ENCODE measurements around the gene PGS1.

The PGS1 gene

GRCh38 chr17:78364436-78365281, 13.8 kb upstream of the PGS1 start:
- DNase-seq = peak; percentile 49 to 86

DNA sequence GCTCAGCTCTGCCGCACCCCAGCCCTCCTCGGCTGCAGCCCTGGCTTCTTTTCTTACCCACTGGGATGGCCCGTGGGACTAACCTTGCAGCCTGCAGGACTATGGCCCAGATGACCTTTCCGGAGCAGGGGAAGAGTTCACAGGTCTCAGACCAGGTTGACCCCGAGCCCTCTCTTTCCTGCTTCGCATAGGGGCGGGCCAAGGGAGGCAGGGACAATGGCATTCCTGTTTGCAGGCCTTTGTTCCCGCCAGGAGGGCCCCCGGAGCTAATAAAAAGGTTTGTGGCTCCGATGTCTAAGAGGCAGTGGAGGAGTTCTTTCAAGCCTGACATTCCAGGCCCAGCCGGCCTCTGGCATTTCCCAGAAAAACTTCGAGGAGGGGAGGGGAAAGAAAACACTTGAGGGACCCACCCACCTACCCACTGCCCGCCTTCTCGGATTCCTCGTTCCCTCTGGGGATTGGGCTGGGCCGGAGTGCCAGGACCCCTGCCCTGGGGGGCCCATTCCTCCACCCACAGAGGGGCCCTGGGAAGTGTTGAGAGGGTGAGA, 12.8 kb upstream of the PGS1 start:
- DNase-seq = no peak

- no peak for DNase-seq
Observed at GRCh38 chr17:78366109-78366848, 12.2 kb upstream of the PGS1 start.

GRCh38 chr17:78367193-78367592, 11.3 kb upstream of the PGS1 start:
- no peak for DNase-seq

GRCh38 chr17:78368348-78368747, 10.1 kb upstream of the PGS1 start:
- DNase-seq = no peak

DNA sequence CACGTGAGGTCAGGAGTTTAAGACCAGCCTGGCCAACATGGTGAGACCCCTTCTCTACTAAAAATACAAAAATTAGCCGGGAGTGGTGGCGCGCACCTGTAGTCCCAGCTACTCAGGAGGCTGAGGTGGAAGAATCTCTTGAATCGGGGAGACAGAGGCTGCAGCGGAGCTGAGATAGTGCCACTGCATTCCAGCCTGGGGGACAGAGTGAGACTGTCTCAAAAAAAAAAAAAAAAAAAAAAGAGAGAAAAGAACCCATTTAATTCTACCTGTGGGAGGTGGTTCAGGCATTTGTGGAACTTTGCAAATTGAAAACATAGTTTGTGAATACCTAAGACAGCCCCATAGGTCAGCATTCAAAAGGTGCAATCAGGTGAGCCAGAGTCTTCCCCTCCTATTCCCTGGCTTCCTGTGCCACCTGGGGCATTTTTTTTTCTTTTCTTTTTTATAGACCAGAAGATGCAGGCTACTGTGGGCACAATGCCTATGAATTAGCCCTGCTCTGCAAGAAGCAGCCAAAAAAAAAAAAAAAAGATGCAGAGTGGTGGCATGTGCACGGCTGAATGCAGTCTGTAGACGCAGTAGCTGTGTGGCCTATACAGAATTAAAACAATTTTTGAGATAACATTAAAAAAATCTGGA, 9.5 kb upstream of the PGS1 start:
- DNase-seq = no peak

GRCh38 chr17:78369791-78370381, 8.6 kb upstream of the PGS1 start:
- no peak for DNase-seq

DNA sequence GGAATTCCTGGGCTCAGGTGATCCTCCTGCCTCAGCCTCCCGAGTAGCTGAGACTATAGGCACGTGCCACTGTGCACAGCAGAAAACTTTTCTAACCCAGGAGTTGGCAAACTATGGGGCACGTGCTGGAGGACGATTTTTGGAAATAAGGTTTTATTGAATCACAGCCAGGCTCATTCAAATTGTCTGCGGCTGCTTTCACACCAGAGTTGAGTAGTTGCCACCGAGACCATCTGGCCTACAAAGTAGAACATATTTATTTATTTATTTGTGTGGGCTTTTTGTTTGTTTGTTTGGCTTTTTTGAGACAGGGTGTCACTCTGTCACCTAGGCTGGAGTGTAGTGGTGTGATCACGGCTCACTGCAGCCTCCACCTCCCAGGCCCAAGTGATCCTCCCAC, 7.4 kb upstream of the PGS1 start:
- no peak for DNase-seq

GRCh38 chr17:78372841-78373240, 5.6 kb upstream of the PGS1 start:
- DNase-seq = no peak

- no peak for DNase-seq
Observed at GRCh38 chr17:78374189-78374588, 4.3 kb upstream of the PGS1 start.

- no peak for DNase-seq
Observed at GRCh38 chr17:78374631-78375274, 3.7 kb upstream of the PGS1 start.

DNA sequence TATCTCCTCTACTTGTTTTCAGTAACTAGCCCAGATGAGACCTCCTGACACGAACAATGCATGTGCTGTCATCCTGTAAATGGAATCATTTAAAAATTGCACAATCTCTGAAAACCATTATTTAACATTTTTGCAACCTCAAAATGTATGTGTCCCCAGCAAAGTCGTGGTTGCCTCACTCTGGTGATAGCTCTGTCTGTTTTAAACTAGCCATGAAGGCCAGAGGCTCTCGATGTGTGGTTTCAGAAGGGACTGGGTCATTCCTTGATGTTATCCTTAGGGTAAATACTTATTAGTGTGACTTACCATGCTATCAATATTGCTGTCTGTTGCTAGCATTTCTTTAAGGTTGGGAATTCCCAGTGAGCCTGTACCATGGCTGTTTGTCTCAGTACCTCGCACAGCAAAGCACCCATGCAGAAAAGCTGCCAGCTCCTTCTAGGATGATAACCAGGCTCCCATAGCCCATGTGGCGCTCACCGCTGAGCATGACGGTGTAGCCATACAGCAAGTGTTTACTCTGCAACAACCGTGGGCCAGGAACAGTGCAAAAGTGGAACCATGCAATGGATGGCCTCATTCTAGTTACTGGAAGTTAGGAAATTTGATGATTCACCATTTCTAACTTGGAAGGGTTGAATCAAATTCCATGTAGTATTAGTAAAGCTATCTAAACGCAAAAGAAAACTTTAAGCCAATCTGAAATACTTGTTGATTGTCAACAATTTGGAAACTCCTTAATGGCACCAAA, 2.9 kb upstream of the PGS1 start:
- no peak for DNase-seq

DNA sequence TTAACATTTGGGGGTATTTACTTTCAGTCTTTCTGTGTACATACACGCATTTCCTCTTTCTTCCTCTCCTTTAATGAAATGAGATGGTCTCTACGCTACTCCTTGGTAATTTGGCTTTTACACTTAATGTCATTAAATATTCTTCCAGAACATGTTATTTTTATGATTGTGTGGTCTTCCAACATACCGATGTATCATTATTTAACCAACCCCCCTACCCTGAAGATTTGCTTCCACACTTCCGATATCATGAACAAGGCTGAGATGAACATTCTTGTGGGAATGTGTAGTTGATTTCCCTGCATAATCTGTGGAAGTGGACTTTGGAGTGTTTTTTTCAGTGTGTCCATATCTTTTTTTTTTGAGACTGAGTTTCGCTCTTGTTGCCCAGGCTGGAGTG, 2.3 kb upstream of the PGS1 start:
- no peak for DNase-seq

GRCh38 chr17:78377858-78378224, 608 bp upstream of the PGS1 start:
- DNase-seq = no peak

DNA sequence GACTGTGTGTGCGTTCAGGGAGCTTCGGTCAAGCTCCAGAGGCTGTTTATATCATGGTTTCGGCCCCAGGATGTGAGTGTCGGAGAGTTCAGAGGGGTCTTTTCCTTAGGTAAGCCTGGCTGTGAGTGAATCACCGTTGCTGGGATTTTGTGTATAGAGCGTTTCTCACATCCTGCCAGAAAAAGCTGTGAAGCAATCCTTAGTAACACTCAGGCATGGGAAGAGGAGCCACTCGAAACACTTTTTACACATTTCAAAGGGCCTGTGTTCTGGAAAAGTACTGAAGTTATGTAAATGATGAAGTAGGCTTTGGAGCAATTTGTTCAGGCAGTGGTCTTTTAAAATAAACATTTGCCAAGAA, 662 bp downstream of the PGS1 start:
- DNase-seq = no peak

GRCh38 chr17:78380370-78380769, 1.9 kb downstream of the PGS1 start:
- no peak for DNase-seq

GRCh38 chr17:78381601-78382232, 3.3 kb downstream of the PGS1 start:
- no peak for DNase-seq

GRCh38 chr17:78383725-78384471, 5.4 kb downstream of the PGS1 start:
- no peak for DNase-seq

- DNase-seq = no peak
Observed at GRCh38 chr17:78384479-78385175, 6.2 kb downstream of the PGS1 start.

All from NCI-H524 (cell line).